ENCODE results near the gene C6orf136. TPM values are rescaled to one million over a fixed set of nuclear protein-coding genes. Genes with fewer than 3 reads are reported as not detected.

The C6orf136 gene
- total and polyA plus RNA-seq, 12 donors, result 39.8 to 134 (median 53.3) TPM

DNA sequence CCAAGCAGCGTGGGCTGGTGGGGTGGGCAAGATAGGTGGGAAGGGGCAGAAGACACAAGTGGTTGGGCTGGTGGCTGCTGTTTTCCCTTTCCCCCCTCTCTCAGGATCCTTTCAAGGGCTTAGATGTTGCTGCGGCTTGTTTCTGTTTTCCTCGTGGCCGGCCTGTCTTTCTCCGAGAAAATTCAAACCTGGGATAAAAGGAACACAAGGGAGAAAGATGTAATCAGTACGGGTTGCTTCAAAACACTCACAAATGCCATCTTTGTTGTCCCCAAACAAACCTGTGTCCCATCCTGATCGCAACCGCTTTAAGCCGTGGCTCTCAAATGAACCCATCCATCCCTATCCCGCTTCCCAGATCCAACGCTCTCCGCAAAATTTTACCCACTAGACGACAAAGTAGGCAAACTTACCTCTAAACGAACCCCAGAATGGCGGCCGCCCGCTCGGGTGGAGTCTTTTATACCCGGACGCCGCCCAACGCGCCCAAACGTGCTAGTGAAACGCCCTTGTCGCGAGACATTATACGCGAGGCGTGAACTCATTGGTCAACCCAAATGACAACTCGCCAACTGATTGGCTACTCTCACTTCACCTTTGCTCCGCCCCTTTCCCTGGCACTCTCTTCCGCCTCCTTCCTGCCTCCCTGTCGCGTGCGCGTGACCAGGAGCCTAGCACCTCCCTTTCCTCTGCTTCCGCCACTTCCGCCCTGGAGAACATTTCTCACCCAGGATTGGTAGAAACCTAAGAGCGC, 29.9 kb upstream of the C6orf136 start, which contains the start of gene PPP1R10:
Gene PPP1R10 (minus strand): TSS at position 433 of the 754 bp plus-strand sequence. CDS start 7,299 bp downstream, outside the sequence.
- 0 to 1% methylated on average over 40 of the region's 40 CpGs for WGBS, 2 donors
- Histone ChIP-seq H3K9me3 (no peaks in the 10 kb centered on the region), H3K27ac (peak within 1 kb of the TSS; percentile 86 to 98 (median 95)), H3K27me3 (no peaks in the 10 kb centered on the region), H3K4me3 (peak within 1 kb of the TSS; percentile 57 to 94 (median 76)), H3K4me1 (peaks cover 12 to 44% (median 40%) of the 10 kb centered on the region in 9 donors), H3K36me3 (peaks cover 4 to 61% (median 32%) of the 10 kb centered on the region in 9 donors)
- DNase-seq (peak; percentile 97 to 100), ATAC-seq (peak; percentile 89 to 94 (median 92))
- intact Hi-C loops (cut with DNase I), result loop anchor here in 6 of 10 donors (1.0 to 5.0 kb wide), 5 partner anchors 70 to 125 kb away; partner anchors contain the start of genes TUBB (in 5 of the 6), FLOT1 (in 1 of the 6), IER3 (in 1 of the 6) and PPP1R18 (in 1 of the 6)
- TF ChIP-seq, protein P1, sequence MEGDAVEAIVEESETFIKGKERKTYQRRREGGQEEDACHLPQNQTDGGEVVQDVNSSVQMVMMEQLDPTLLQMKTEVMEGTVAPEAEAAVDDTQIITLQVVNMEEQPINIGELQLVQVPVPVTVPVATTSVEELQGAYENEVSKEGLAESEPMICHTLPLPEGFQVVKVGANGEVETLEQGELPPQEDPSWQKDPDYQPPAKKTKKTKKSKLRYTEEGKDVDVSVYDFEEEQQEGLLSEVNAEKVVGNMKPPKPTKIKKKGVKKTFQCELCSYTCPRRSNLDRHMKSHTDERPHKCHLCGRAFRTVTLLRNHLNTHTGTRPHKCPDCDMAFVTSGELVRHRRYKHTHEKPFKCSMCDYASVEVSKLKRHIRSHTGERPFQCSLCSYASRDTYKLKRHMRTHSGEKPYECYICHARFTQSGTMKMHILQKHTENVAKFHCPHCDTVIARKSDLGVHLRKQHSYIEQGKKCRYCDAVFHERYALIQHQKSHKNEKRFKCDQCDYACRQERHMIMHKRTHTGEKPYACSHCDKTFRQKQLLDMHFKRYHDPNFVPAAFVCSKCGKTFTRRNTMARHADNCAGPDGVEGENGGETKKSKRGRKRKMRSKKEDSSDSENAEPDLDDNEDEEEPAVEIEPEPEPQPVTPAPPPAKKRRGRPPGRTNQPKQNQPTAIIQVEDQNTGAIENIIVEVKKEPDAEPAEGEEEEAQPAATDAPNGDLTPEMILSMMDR (IDR thresholded peaks at IDR 0.05), result no peak

- peak within 1 kb of the TSS; percentile 86 to 98 (median 95) for H3K27ac ChIP-seq
- no peaks in the 10 kb centered on the region for H3K27me3 ChIP-seq
- DNase-seq, result peak; percentile 97 to 99
- peaks cover 4 to 65% (median 39%) of the 10 kb centered on the region in 9 donors for H3K36me3 ChIP-seq
- ATAC-seq, result peak; percentile 88 to 93 (median 91)
- peaks cover 12 to 37% (median 33%) of the 10 kb centered on the region in 9 donors for H3K4me1 ChIP-seq
- 0 to 1% methylated on average over 34 of the region's 34 CpGs for WGBS, 2 donors
- no peaks in the 10 kb centered on the region for H3K9me3 ChIP-seq
- intact Hi-C loops (cut with DNase I), result loop anchor here in 6 of 10 donors (1.0 to 5.0 kb wide), 5 partner anchors 70 to 125 kb away; partner anchors contain the start of genes TUBB (in 5 of the 6), FLOT1 (in 1 of the 6), IER3 (in 1 of the 6) and PPP1R18 (in 1 of the 6)
- H3K4me3 ChIP-seq, result peak within 1 kb of the TSS; percentile 57 to 94 (median 76)
- TF ChIP-seq, protein P1 (IDR thresholded peaks at IDR 0.05), result no peak
These were observed 29.2 kb upstream of the C6orf136 start, which contains the start of gene MRPS18B for GRCh38 chr6:30617565-30618269. Gene MRPS18B (plus strand): TSS chr6:30617840. CDS start chr6:30617866, 26 bp downstream.

GRCh38 chr6:30618270-30618797, 28.6 kb upstream of the C6orf136 start:
- H3K36me3 ChIP-seq, result peaks cover 4 to 65% (median 41%) of the 10 kb centered on the region in 9 donors
- H3K4me1 ChIP-seq, result peaks cover 12 to 31% (median 27%) of the 10 kb centered on the region in 9 donors
- H3K27ac ChIP-seq, result peak overlapping the region; percentile 86 to 98 (median 95)

More at GRCh38 chr6:30618270-30618797, 28.6 kb upstream of the C6orf136 start:
- no peak for DNase-seq
- Histone ChIP-seq H3K27me3 (no peaks in the 10 kb centered on the region), H3K4me3 (peak overlapping the region; percentile 51 to 91 (median 64)), H3K9me3 (no peaks in the 10 kb centered on the region)
- no peak for ATAC-seq
- intact Hi-C loops (cut with DNase I), result loop anchor here in 3 of 10 donors (5.0 kb wide), 3 partner anchors 69 to 124 kb away; partner anchors contain the start of genes FLOT1 (in 1 of the 3), IER3 (in 1 of the 3), PPP1R18 (in 1 of the 3) and TUBB (in 1 of the 3)
- TF ChIP-seq, protein P1 (IDR thresholded peaks at IDR 0.05), result no peak
- WGBS, 2 donors, result 5 to 6% methylated on average over 8 of the region's 8 CpGs

Measured in heart right ventricle (tissue), 16 donors.